GM19035 (cell line): ENCODE data around the gene PRICKLE2.

Source experiments
- ATAC-seq: cut with Tn5 transposase; IDR thresholded peaks from one replicate; pipeline ENCODE4 v1.9.1; 2021; ENCODE audit not compliant: unreplicated experiment

PRICKLE2 gene

GRCh38 chr3:64195789-64196188 is 29.5 kb downstream of the PRICKLE2 start:
- no peak for ATAC-seq

- no peak for ATAC-seq
Observed at GRCh38 chr3:64191822-64192221, 33.4 kb downstream of the PRICKLE2 start.

- ATAC-seq, result no peak
Observed at GRCh38 chr3:64190517-64191515, 34.5 kb downstream of the PRICKLE2 start.

DNA sequence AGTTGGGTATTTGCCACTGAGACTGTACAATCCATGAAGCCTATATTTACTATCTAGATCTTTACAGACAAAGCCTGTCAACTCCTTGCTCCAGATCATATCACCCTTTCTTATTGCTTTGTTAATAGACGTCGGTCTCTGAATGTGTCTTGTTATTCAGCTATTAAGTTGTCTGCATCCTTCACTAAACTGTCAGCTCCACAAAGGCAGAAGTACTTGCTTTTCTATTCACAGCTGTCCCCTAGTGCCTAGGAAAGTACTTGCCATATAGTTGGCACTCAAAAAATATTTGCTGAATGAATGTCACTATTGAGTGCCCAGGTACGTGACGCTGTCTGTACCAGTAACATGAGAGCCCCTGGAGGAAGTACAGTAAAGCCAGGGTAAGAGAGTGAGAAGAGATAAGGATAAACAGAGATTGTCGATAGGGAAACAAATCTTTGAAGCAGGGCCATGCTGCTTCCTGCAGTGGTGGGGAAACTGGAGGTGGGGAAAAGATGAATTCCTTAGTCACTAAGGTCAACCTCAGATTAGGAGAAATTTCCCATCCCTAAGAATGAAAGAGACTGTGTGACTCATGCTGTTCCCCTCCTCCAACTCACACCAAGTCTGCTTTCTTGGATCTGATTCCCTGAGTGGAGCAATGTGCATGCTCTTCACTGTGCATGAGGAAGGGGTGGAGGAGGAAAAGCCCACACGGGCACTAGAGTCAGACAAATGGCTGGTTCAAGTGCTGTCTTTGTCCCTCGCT is 36.3 kb downstream of the PRICKLE2 start:
- ATAC-seq, result no peak

DNA sequence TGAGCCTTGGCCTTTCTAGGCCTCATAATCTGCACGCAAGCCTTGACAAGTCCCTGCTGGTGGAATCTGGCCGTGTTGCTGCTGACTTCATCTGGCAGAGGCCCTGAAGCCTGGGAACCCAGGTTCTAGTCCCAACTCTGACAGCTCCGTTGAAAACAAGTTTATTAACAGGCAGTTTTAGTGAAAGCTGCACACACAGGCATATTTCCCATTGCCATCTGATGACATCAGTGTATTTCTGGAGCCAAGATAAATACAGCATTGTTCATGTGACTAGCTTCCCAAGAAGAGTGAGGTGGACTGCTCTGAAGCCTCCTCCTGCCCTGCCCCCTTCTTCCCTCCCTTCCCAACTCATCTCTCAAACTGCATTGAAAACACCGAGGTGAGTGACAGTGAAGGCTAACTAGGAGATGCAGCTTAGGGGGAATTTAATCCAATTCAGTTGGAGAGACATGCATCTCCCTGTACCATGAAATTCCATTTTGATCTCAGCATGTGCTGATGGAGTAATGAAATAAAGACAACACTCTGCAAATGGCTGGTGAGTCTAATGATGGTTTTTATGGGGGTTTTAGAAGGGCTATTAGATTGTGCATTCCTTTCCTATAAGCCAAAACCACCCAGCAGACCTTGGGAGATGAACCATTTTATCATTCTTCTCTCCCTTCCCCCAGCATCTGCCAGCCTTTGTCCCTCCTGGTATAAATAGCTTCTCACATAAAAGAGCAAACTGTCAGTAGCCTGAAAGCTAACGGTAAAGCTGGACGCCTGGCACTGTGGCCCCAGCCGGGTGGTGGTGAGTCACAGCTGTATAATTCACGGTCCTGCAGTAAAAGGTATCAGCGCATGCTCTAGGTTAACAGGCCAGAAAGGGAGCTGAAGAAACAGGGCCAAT is 38.0 kb downstream of the PRICKLE2 start:
- ATAC-seq, result no peak

DNA sequence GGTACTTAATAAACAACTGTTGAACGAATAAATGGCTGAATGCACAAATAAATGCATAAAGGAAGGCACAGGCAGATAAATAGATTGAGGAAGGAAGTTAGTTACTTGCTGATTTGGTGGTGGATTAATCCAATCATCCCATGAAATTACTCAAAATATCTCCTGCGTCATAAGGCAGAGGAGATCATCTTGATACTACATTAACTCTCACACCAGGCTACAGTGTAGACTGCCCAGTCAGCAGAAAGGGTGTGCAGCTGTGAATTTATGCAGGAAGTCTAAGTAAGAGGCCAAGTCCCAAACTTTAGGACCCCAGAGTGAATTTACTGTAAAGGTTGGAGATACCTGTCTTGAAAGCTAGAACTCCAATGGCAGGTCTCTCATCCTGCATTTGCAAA is 38.6 kb downstream of the PRICKLE2 start:
- no peak for ATAC-seq

DNA sequence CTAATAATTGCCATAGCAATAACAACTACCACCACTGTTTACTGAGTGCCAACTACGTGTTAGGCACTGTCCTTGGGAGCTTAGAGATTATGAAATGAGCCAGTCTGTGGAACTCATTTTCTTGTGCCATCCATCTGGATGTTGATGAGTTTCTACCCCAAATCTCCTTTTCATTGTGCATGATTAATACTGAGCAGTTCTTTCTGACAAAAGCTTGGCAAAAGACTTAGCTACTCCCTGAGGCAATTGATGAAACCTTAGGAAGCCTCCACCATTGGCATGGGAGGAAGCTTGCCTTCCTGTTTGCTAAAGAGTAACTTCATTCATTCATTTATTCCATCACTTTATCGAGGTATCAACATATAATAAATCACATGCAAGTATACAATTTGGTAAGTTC is 39.8 kb downstream of the PRICKLE2 start:
- no peak for ATAC-seq

- no peak for ATAC-seq
Observed at GRCh38 chr3:64184621-64185020, 40.6 kb downstream of the PRICKLE2 start.

- ATAC-seq, result no peak
Observed at GRCh38 chr3:64179860-64180259, 45.4 kb downstream of the PRICKLE2 start.

- ATAC-seq, result no peak
Observed at GRCh38 chr3:64179249-64179648, 46.0 kb downstream of the PRICKLE2 start.

GRCh38 chr3:64178419-64178818 is 46.8 kb downstream of the PRICKLE2 start:
- no peak for ATAC-seq

DNA sequence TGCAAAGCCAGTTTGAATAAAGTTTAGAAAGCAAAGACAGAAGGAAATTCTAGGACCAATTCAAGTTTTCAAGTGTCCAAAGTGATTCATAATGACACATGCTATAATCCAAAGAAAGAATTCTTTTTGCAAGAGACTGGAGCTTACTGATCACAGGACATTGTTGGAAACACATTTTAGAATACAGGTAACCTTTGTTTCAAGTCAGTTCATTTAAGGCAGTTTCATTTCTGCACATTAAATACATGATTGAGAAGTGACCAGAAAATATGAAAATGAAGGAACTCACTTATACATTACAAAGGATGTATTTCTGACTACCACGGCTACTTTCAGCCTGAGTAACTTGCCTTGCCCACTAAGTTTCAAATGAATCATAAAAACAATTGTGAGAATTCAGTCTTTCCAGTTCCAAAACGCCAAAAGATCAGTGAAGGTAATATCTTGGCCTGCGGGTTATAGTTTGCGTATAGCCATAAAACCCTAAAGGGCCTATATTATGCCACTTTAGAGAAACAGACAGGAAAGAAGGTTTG is 48.7 kb downstream of the PRICKLE2 start:
- ATAC-seq, result peak; percentile 73

DNA sequence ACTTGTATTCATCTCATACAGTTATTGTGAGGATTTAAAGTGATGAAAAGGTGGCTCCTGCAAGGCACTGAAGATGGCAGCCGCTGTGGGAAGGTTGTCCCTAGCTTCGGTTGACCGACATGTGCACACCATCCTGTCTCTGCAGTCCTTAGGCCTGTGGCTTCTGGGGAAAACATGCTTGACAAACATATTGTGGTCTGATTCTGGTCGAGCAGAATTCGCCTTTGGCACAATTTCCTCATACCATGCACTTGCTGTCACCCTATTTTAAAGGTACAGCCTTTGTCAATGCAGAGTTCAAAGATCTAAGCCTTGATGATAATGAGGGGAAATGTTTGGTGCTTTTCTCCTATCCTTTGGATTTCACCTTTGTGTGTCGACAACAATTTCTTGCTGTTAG is 50.9 kb downstream of the PRICKLE2 start:
- no peak for ATAC-seq

GRCh38 chr3:64173563-64173962 is 51.7 kb downstream of the PRICKLE2 start:
- no peak for ATAC-seq

GRCh38 chr3:64170270-64170669 is 55.0 kb downstream of the PRICKLE2 start:
- ATAC-seq, result no peak

DNA sequence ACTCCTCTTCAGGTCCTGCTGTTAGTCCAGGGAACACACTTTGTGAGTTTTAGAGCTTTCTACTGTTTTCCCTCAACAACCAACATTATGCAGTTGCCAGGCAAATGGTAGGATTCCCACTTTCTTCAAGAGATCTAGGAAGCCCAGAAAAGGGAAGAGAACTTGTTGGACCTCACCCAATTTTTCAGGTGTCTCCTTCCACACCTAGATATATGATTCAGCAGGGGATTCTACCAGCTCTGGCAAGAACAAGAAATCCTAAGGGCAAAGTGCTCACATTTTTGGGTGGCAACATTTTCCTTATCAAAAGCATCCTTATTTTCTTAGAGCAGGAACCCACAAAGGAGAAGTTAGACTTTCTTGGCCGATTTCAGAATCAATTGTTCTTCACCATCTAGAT is 57.4 kb downstream of the PRICKLE2 start:
- ATAC-seq, result no peak

- ATAC-seq, result no peak
Observed at GRCh38 chr3:64167351-64167750, 57.9 kb downstream of the PRICKLE2 start.

DNA sequence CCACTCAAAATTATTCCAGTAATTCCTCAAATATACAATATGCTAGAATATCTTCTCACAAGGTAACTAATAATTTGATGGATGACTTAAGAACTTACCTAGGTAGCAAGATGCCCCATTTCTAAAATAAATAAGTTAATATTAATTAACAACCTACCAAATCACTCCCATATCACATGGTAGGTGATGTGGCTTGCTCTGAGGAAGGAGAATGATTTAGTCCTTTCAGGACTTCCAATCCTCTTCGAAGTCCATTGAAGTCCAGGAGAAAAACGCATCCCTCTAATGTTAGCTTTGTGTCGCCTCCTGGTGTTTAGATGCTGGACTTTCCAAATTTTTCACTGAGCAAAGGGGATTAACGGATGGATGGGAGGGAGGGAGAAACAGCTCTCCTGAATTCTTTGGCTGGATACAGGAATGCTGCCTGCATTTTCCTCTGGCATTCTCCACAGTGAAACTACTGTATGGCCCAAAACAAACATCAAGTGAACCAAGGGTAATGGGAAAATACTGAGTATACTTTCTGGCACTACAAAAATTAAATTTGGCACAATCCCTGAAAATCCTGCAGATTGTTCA is 58.6 kb downstream of the PRICKLE2 start:
- ATAC-seq, result no peak

GRCh38 chr3:64164349-64164748 is 60.9 kb downstream of the PRICKLE2 start:
- no peak for ATAC-seq

DNA sequence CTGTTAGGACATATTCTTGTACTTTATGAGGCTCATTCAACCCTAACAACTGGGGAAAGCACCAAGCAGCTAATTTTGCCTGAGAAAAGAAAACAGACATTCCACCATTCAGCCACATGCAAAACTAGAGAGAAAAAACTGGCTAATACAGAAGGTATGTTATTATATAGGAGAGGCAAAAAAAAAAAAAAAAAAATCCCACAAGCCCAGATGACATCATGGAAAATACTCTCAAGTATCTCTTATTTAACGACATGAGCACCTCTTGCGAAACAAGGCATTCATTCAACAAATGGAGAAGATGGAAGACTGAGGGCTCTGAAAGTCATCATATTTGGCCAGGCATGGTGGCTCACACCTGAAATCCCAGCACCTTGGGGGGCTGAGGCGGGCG is 61.5 kb downstream of the PRICKLE2 start:
- peak; percentile 65 for ATAC-seq
